Rectal smooth muscle tissue (tissue), 1 donor: ENCODE measurements around the gene FCSK.
A peak's percentile ranks its signal among the peaks of the same experiment; 100 is the strongest.
"Not testable (repeated sequence)": the region's sequence is repeated elsewhere in the genome, so short reads cannot be mapped to it uniquely, and the experiment has no call there.

Source experiments
- H3K27ac ChIP-seq: one replicate; pipeline ENCODE4 v1.7.0; 2013; ENCODE audit warnings: low read depth, low read length, inconsistent platforms
- H3K27me3 ChIP-seq: one replicate; pipeline ENCODE4 v1.7.0; 2013; ENCODE audit warnings: low read length; ENCODE audit not compliant: control insufficient read depth, insufficient read depth
- H3K36me3 ChIP-seq: one replicate; pipeline ENCODE4 v1.7.0; 2013; ENCODE audit warnings: low read length; ENCODE audit not compliant: control insufficient read depth, insufficient read depth
- H3K4me1 ChIP-seq: one replicate; pipeline ENCODE4 v1.7.0; 2013; ENCODE audit warnings: low read length; ENCODE audit not compliant: control insufficient read depth, insufficient read depth
- H3K4me3 ChIP-seq: one replicate; pipeline ENCODE4 v1.7.0; 2013; ENCODE audit warnings: low read length
- H3K9ac ChIP-seq: one replicate; pipeline ENCODE4 v1.7.0; 2013; ENCODE audit warnings: low read length

Gene FCSK

GRCh38 chr16:70510216-70510615 lies 55.8 kb downstream of the FCSK start:
- Histone ChIP-seq H3K4me1 (no peaks in the 10 kb centered on the region), H3K27me3 (no peaks in the 10 kb centered on the region), H3K4me3 (no peak overlapping the region), H3K36me3 (peaks cover 24% of the 10 kb centered on the region), H3K27ac (no peak overlapping the region), H3K9ac (no peak overlapping the region)

- Histone ChIP-seq H3K4me1 (no peaks in the 10 kb centered on the region), H3K4me3 (no peak overlapping the region), H3K9ac (no peak overlapping the region), H3K36me3 (peaks cover 26% of the 10 kb centered on the region), H3K27ac (no peak overlapping the region), H3K27me3 (no peaks in the 10 kb centered on the region)
Measured at GRCh38 chr16:70511833-70512232, 57.4 kb downstream of the FCSK start.

GRCh38 chr16:70512456-70512855 lies 58.1 kb downstream of the FCSK start:
- Histone ChIP-seq H3K36me3 (peaks cover 26% of the 10 kb centered on the region), H3K27me3 (no peaks in the 10 kb centered on the region), H3K4me1 (no peaks in the 10 kb centered on the region), H3K4me3 (no peak overlapping the region), H3K27ac (no peak overlapping the region), H3K9ac (no peak overlapping the region)

GRCh38 chr16:70520612-70521297 lies 66.4 kb downstream of the FCSK start:
- H3K27ac ChIP-seq = no peak overlapping the region
- H3K4me1 ChIP-seq = peaks cover 14% of the 10 kb centered on the region
- no peak overlapping the region for H3K4me3 ChIP-seq
- H3K27me3 ChIP-seq = no peaks in the 10 kb centered on the region
- H3K9ac ChIP-seq = no peak overlapping the region
- H3K36me3 ChIP-seq = peaks cover 4% of the 10 kb centered on the region

GRCh38 chr16:70522216-70523075 lies 68.1 kb downstream of the FCSK start:
- no peaks in the 10 kb centered on the region for H3K27me3 ChIP-seq
- H3K9ac ChIP-seq = peak overlapping the region; percentile 17
- peak overlapping the region; percentile 90 for H3K4me3 ChIP-seq
- H3K27ac ChIP-seq = no peak overlapping the region
- peaks cover 5% of the 10 kb centered on the region for H3K36me3 ChIP-seq
- peaks cover 14% of the 10 kb centered on the region for H3K4me1 ChIP-seq

- Histone ChIP-seq H3K4me3 (peak within 1 kb of the TSS; percentile 90), H3K4me1 (peaks cover 14% of the 10 kb centered on the region), H3K9ac (peak within 1 kb of the TSS; percentile 81), H3K27ac (peak within 1 kb of the TSS; percentile 73), H3K36me3 (peaks cover 3% of the 10 kb centered on the region), H3K27me3 (no peaks in the 10 kb centered on the region)
Measured at GRCh38 chr16:70523076-70523742, 68.8 kb downstream of the FCSK start, which contains the start of gene COG4. Gene COG4, minus strand, starts transcription at chr16:70523554. Its CDS starts 11 bp downstream, at chr16:70523543.

GRCh38 chr16:70523743-70524398 lies 69.5 kb downstream of the FCSK start, which contains the start of gene SF3B3:
Gene SF3B3, plus strand, starts transcription at chr16:70523816. Its CDS starts 2,841 bp downstream, at chr16:70526657.
- Histone ChIP-seq H3K27me3 (no peaks in the 10 kb centered on the region), H3K4me1 (peaks cover 14% of the 10 kb centered on the region)

GRCh38 chr16:70524399-70524825 lies 70.0 kb downstream of the FCSK start:
- Histone ChIP-seq H3K4me3 (peak overlapping the region; percentile 90), H3K4me1 (peaks cover 14% of the 10 kb centered on the region), H3K27ac (peak overlapping the region; percentile 73), H3K9ac (peak overlapping the region; percentile 81)
- H3K27me3 ChIP-seq, H3K36me3 ChIP-seq: not testable (repeated sequence)

More at GRCh38 chr16:70523743-70524398, 69.5 kb downstream of the FCSK start, which contains the start of gene SF3B3:
- Histone ChIP-seq H3K4me3 (peak within 1 kb of the TSS; percentile 90), H3K36me3 (peaks cover 3% of the 10 kb centered on the region), H3K9ac (peak within 1 kb of the TSS; percentile 81), H3K27ac (peak within 1 kb of the TSS; percentile 73)

- Histone ChIP-seq H3K4me1 (peaks cover 14% of the 10 kb centered on the region), H3K9ac (no peak overlapping the region), H3K27ac (no peak overlapping the region), H3K36me3 (peaks cover 9% of the 10 kb centered on the region), H3K4me3 (no peak overlapping the region), H3K27me3 (no peaks in the 10 kb centered on the region)
Measured at GRCh38 chr16:70526403-70526802, 72.0 kb downstream of the FCSK start.

GRCh38 chr16:70527315-70527996 lies 73.1 kb downstream of the FCSK start:
- H3K4me1 ChIP-seq = peaks cover 11% of the 10 kb centered on the region
- no peak overlapping the region for H3K9ac ChIP-seq
- H3K27me3 ChIP-seq = no peaks in the 10 kb centered on the region
- H3K4me3 ChIP-seq = no peak overlapping the region
- H3K36me3 ChIP-seq = peaks cover 16% of the 10 kb centered on the region
- no peak overlapping the region for H3K27ac ChIP-seq

- Histone ChIP-seq H3K27ac (no peak overlapping the region), H3K9ac (no peak overlapping the region), H3K36me3 (peaks cover 24% of the 10 kb centered on the region), H3K4me3 (no peak overlapping the region), H3K4me1 (peaks cover 8% of the 10 kb centered on the region), H3K27me3 (no peaks in the 10 kb centered on the region)
Measured at GRCh38 chr16:70529051-70529777, 74.8 kb downstream of the FCSK start.
